HG03066 (cell line): ENCODE results near the gene FRYL.
"Not testable (repeated sequence)": the region's sequence is repeated elsewhere in the genome, so short reads cannot be mapped to it uniquely, and the experiment has no call there.

Experiments used
- ATAC-seq: cut with Tn5 transposase; IDR thresholded peaks from one replicate; pipeline ENCODE4 v1.9.1; 2021; ENCODE audit warnings: low read depth; ENCODE audit not compliant: unreplicated experiment

The FRYL gene

DNA sequence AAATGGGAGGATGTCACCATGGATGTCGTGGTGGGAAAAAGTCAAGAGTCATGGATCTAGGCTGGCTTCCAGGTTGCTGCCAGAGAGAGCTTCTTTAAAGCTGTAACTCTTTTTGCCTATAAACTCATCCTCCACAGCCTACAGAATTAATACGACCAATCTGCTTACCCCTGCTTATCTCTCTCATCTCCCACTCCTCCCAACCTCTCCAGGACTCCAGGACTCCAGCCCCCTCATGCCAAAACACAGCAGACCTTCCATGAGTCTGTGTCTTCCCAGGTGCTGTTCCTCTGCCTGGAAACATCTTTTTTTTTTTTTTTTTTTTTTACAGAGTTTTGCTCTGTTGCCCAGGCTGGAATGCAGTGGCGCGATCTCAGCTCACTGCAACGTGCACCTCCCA, 312.2 kb downstream of the FRYL start:
- no peak for ATAC-seq

- no peak for ATAC-seq
Observed at GRCh38 chr4:48467442-48467841, 312.6 kb downstream of the FRYL start.

DNA sequence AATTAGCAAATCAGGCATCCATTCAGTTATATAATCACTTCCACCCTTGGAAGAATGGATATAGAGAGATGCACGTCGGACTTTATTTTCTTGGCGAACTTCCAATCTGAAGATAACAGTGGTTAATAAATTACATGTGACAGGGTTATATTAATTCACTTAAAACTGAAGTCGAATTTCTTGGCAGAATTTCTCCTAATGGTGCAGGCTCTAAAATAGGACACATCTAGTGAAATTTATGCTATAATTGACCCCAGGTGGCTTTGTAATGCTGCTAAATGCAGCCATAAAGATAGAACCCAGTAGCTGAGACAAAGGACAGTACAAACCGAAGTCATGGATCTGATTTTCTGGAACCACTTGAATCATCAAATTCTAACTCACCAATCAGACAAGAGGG, 317.7 kb downstream of the FRYL start:
- ATAC-seq: no peak

- no peak for ATAC-seq
Observed at GRCh38 chr4:48461000-48461399, 319.1 kb downstream of the FRYL start.

GRCh38 chr4:48454591-48454990, 325.5 kb downstream of the FRYL start:
- ATAC-seq: no peak

DNA sequence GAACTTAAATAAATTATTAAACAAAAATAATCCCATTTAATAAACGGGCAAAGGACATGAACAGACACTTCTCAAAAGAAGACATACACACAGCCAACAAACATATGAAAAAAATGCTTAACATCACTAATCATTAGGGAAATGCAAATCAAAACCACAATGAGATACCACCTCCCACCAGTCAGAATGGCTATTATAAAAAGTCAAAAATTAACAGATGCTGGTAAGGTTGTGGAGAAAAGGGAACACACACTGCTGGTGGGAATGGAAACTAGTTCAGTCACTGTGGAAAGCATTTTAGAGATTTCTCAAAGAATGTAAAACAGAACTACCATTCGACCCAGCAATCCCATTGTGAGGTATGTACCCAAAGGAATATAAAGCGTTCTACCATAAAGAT, 328.4 kb downstream of the FRYL start:
- ATAC-seq: not testable (repeated sequence)

- no peak for ATAC-seq
Observed at GRCh38 chr4:48450740-48451139, 329.3 kb downstream of the FRYL start.

GRCh38 chr4:48449151-48449550, 330.9 kb downstream of the FRYL start:
- no peak for ATAC-seq
